ENCODE measurements around the gene DCAF4.
"Not testable (repeated sequence)": the region's sequence is repeated elsewhere in the genome, so short reads cannot be mapped to it uniquely, and the experiment has no call there.

DCAF4 gene

GRCh38 chr14:72941286-72941985, 15.2 kb downstream of the DCAF4 start:
- no peak for DNase-seq

DNA sequence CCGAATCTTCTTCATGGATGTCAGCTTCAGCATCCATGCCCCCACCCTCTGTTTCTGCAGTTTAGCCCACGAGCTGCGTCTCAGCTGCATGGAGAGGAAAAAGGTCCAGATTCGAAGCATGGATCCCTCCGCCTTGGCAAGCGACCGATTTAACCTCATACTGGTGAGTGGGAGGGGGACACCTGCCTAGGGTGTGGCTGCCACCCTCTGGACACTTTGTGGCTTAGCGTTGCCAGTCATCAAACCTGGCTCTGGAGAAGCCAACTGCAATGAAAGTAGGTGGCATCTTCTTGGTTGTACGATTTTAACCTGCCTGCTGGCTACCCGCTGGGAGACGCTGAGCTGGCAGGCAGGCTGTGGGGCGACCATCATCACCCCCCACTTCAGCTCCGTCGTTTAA, 16.7 kb downstream of the DCAF4 start:
- DNase-seq: no peak

- no peak for DNase-seq
These were observed 17.7 kb downstream of the DCAF4 start for GRCh38 chr14:72943876-72944430.

- no peak for DNase-seq
These were observed 19.2 kb downstream of the DCAF4 start for GRCh38 chr14:72945356-72946027.

GRCh38 chr14:72946491-72946890, 20.2 kb downstream of the DCAF4 start:
- DNase-seq: no peak

GRCh38 chr14:72947366-72948160, 21.3 kb downstream of the DCAF4 start:
- no peak for DNase-seq

GRCh38 chr14:72948481-72949138, 22.3 kb downstream of the DCAF4 start:
- peak; percentile 51 for DNase-seq

GRCh38 chr14:72952171-72952570, 25.9 kb downstream of the DCAF4 start:
- DNase-seq: no peak

DNA sequence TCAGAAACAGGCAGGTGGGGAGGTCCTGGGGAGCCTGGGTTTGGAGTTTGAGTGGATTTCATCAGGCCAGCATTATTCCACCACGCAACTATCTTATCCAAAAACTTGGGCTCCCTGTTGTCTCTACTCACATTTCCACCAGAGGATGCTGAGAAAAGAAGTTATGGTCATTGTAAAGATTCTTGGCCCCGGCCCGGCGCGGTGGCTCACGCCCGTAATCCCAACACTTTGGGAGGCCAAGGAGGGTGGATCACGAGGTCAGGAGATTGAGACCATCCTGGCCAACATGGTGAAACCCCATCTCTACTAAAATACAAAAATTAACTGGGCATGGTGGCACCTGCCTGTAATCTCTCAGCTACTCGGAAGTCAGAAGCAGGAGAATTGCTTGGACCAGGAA, 30.5 kb downstream of the DCAF4 start:
- not testable (repeated sequence) for DNase-seq

DNA sequence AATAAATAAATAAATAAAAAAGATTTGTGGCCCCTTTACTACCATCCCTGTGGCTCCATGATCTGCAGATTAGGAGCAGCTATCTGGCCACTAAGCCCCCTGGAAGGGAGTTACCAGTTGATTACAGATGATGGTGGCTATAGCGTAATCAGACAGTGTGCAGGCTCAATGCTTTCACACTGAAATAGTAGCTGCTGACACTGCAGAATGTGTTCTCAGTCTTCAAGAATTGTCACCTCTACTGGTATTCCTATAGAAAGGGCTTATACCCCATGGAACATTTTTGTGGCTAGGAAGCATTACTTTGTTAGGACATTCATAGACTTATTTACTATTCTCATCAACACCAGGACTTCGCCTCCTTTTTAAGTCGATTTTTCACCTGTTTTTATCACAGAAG, 30.9 kb downstream of the DCAF4 start:
- no peak for DNase-seq

GRCh38 chr14:72958548-72958947, 32.3 kb downstream of the DCAF4 start:
- DNase-seq: no peak

GRCh38 chr14:72961016-72961415, 34.8 kb downstream of the DCAF4 start:
- not testable (repeated sequence) for DNase-seq

GRCh38 chr14:72961579-72962335, 35.5 kb downstream of the DCAF4 start:
- DNase-seq: no peak

DNA sequence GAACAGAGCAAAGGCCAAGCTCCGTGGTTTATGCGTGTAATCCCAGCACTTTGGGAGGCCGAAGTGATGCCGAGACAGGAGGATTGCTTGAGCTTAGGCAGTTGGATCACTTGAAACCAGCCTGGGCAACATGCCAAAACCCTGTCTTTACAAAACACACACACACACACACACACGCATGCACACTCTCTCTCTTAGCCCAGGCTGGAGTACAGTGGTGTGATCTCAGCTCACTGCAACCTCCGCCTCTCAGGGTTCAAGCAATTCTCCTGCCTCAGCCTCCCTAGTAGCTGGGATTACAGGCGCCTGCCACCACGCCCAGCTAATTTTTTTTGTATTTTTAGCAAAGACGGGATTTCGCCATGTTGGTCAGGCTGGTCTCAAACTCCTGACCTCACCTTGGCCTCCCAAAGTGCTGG, 36.1 kb downstream of the DCAF4 start:
- DNase-seq: not testable (repeated sequence)

- DNase-seq: no peak
These were observed 36.6 kb downstream of the DCAF4 start for GRCh38 chr14:72962829-72963312.

DNA sequence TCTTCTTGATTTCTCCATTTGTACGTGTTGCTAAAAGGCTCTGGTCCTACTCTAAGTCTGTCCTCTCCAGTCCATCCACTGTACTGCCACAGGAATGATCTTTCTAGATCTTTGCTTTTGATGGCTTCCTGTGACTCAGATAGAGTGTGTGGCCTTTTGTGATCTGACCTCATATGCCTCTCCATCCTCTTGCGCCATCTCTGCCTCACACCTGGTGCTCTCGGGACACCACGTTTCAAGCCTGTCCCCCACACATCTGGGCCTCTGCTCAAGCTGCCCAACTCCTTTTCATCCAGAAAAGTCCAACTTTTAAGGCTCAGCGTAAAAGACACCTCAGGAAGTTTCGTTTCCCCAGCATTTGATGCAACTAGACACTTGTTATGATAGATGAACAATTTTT, 39.0 kb downstream of the DCAF4 start:
- no peak for DNase-seq

- no peak for DNase-seq
These were observed 39.8 kb downstream of the DCAF4 start for GRCh38 chr14:72966038-72966437.

DNA sequence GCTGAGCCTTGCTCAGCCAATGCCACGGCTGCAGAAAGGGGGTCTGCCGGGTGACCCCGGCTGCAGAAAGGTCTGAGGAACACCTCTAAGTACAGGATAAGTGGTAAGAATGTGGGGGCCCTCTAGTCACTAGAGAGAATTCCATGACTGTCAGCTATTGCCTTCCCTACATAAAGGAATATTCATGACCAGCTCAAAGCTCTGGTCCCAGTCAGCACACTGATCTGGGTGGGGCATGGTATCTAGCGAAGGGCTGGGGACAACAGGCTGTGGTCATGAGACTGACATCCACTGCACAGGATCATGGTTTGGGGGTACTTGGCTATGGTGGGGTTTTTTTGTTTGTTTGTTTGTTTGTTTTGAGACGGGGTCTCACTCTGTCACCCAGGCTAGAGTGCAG, 42.1 kb downstream of the DCAF4 start:
- DNase-seq: no peak

GRCh38 chr14:72970058-72970630, 43.9 kb downstream of the DCAF4 start:
- DNase-seq: no peak

DNA sequence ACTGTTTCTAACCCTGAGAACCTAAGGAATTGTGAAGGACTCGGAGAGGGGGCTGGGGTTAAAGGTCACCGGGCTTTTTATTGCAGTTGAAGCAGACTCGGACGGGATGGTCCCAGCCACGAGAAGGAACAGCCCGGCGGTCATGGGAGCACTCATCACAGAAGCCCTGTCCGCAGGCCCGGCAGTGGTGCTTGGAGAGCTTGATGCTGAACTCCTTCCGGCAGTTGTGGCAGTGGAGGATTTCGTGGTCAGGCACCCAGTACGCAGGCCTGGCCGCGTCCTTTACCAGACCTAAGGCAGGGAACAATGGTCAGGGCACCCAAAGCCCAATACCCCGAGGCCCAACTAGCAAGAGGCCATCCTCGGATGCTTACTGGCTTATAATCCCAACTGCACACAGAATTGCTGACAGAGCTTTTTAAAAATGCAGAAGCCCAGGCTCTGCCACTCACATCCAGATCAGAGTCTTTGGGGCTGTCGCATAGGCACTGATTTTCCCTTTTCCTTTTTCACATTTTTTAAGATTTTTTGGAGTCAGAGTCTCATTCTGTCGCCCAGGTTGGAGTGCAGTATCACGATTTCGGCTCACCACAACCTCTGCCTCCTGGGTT, 44.7 kb downstream of the DCAF4 start:
- no peak for DNase-seq

- no peak for DNase-seq
These were observed 48.4 kb downstream of the DCAF4 start for GRCh38 chr14:72974661-72975060.

Data from stimulated activated naive CD4-positive, alpha-beta T cell treated with Interleukin-2 at 50 U/mL for 16 hours (primary cell).